NOMO-1 treated with dmso at 0.1 percent for 144 hours (cell line): ENCODE data around the gene TANGO2.

Source experiments
- DNase-seq: peaks from one replicate; lab custom pipeline; 2025; ENCODE audit not compliant: unreplicated experiment; lab: John Stamatoyannopoulos, UW

Gene TANGO2

GRCh38 chr22:20039683-20040325 lies 18.9 kb downstream of the TANGO2 start:
- DNase-seq = no peak

DNA sequence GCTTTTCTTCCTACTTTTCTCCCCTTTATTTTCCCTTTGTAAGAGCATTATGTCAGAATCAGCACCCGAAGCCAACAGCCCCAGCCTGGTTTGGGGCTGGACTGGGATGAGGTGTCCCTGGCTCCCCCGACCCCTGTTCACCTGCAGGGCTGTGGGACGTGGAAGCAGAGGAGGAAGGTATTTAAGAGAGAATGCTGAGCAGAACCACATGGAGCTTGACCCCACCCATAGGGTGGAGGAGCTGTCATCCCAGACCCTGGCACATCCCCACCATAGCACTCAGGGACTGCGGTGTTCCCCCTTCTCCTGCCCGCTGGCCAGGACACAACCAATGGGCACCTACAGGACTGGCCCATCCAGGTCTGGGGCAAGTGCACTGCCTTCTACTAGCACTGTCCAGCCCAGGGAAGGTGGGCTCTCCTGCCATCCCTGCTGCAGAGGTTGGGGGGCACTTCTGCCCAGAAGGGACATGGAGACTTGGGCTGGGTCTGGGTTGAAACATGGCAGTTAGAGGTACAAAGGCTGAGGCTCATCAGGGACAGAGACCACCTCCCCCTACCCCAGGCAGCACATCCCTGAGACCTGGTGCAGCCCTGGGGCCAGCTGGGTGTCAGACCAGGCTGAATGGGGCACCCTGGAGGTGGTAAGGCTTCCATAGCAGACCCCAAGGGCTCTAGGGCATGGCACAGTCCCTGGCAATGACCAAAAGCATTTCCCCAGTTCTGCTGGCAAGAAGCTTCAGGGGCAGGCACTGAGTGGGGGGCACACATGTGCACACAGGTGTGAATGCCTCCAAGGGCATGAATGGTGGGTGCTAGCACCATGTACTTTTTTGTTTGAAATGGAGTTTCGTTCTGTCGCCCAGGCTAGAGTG lies 19.7 kb downstream of the TANGO2 start:
- no peak for DNase-seq

GRCh38 chr22:20043057-20043996 lies 22.4 kb downstream of the TANGO2 start:
- DNase-seq = no peak

DNA sequence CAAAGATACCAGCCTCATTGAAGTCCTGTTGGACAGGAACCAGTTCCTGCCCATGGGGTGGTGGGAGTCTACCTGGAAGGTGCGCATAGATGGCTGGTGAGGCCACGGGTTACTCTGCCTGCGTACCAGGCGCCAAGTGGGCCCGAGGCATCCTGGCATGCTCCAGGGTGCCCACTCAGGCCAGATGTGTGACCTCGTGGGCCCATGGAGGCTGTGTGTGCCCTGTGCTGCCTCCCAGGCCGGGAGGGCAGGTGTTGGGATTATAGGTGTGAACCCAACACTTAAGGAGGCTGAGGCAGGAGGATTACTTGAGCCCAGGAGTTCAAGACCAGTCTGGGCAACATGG lies 23.1 kb downstream of the TANGO2 start:
- no peak for DNase-seq

DNA sequence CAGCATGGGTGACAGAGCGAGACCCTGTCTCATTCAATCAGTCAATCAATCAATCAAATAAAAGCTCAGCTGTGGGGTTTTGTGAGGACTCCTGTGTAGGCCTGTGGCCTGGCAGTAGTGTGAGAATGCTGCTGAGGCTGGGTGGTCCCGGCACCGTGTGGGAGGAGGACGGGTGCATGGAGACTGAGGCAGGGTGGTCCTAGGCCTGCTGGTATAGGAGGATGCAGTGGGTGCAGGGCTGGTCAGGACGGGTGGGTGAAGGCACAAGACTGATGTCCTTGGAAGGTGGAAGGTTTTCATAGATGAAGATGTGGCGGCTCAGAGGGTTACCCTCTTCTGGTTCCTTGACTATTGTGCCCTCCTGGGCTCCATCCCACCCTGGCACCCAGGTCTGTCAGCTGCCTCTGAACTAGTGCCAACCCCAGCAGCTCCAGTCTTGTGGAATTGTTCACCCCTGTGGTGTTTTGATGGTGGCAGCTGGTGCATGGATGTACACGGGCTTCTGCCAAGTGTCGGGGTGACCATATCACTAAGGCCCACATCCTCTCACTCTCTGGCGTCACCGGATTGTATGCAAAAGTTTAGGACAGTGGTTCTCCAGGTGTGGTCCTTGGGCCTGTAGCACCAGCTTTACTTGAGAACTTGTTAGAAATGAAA lies 23.7 kb downstream of the TANGO2 start:
- DNase-seq = no peak

DNA sequence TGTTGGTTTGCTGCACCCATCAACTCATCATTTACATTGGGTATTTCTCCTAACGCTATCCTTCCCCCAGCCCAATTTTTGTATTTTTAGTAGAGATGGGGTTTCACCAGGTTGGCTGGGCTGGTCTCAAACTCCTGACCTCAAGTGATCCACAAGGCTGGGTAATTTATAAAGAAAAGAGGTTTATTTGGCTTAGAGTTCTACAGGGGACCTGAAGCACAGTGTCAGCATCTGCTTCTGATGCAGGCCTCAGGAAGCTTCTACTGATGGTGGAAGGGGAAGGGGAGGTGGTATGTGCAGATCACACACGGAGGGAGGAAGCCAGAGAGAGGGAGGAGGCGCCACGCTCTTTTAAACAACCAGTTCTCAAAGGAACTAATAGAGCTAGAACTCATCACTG lies 25.8 kb downstream of the TANGO2 start:
- DNase-seq = no peak

GRCh38 chr22:20051927-20052308 lies 31.0 kb downstream of the TANGO2 start:
- DNase-seq = no peak

DNA sequence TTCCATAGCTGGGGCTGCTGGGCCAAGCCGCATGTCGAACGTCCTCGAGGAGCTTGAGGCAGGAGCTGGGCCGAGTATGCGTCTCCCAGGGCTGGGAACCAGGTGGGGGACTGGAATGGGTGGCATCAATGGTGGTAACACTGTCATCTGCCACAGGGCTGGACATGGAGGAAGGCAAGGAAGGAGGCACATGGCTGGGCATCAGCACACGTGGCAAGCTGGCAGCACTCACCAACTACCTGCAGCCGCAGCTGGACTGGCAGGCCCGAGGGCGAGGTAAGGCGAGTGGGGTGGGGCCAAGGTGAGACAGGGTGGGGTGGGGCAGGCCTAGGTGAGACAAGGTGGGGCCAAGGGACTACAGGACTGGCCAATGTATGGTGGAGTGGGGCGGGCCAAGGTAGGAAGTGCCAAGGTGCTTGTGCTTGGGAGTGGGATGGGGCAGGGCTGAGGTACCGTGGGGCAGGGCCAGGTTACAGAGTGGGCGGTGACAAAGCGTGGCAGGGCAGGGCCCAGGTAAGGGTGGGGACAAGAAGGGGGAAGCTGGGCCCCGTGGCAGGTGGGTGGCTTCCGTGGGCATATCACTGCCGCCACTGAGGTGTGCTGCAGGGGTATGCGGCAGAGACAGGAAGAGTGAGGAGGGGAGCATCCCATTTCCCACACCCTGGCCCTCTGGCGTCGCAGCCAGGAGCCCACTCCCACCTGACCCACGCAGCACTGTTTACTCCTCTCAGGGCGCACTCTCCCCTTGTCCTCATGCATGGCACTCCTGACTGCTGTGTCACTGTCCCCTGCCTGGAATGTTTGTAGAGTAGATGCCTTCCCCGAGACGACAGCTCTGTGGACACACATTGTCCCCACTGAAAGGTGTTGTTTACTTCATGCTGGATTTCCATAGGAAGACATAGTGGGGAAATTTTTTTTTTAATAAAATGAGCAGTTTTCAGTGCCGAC lies 31.7 kb downstream of the TANGO2 start:
- DNase-seq = no peak

GRCh38 chr22:20053407-20054033 lies 32.6 kb downstream of the TANGO2 start:
- DNase-seq = no peak

GRCh38 chr22:20054034-20054427 lies 33.1 kb downstream of the TANGO2 start:
- no peak for DNase-seq

DNA sequence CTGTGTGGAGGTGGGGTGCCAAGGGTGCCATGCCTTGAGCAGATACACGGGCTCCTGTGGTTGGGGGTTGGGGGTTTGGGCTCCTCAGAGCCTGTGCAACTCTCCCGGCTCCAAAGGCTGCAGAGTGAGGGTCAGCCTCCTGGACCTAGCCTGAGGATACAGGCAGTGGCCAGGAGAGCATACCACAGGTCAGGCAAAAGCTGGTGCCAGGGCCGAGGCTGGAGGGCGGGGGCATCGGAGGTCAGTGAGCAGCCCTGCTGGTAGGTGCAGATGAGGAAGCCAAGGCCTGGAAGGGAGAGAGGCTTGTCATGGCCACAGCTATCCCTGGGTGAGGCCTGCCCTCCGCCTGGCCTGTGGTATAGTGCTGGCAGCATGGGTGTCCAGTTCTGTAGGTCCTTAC lies 33.6 kb downstream of the TANGO2 start:
- no peak for DNase-seq

- no peak for DNase-seq
These were observed 34.2 kb downstream of the TANGO2 start for GRCh38 chr22:20055144-20055543.

GRCh38 chr22:20055654-20056053 lies 34.7 kb downstream of the TANGO2 start:
- DNase-seq = no peak

DNA sequence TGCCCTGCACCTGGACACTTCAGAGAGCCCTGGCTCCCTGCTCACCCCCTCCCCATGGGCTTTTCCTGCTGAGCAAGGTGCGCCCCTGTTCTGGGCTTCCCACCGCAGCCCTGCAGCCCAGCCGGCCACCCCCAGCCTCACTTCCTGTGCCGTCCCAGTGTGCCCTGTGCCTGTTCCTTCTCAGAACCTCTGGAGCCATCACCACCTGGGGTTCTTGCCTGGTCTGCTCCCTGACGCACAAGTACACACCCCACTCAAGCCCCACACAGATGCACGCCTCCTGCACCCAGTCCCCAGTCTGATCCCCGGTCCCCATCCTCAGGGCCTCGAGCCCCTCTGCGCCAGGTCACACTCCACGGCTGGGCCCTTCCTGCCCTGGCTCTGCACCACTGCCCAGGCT lies 35.3 kb downstream of the TANGO2 start:
- no peak for DNase-seq

GRCh38 chr22:20056696-20057386 lies 35.9 kb downstream of the TANGO2 start:
- no peak for DNase-seq

DNA sequence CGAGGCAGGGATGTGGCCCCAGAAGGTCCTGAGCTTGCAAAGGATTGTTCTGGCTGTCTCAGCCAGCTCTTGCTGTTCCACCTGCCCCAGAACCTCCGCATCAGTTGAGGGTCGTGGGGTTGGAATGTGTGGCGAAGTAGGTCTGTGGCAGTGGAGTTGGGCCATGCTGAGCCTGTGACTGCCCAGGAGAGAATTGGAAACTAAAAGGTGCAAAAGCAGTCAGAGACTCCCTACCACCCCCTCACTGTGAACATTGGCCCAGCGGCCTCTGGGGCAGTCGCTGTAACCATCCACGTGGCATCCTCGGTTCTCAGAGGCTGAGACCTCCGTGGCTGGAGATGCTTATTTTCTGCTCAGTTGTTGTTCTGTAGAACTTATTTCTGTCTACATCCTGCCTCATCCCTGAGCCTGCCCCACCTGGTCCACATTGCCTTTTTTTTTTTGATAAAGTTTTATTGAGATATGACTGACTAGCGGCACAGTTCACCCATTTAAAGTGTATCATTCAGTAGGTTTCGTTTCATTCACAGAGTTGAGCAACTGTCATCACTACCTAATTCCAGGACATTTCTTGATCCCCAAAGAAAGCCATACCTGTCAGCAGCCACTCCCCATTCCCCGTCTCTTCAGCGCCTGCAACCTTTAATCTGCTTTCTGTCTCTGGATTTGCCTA lies 36.8 kb downstream of the TANGO2 start:
- no peak for DNase-seq

- no peak for DNase-seq
These were observed 38.3 kb downstream of the TANGO2 start for GRCh38 chr22:20058989-20059770.
